Measurements from ENCODE around the gene ZNF782.

- TF ChIP-seq EZH2phosphoT487 (IDR thresholded peaks at IDR 0.05; ENCODE audit: borderline replicate concordance, low read length) (no peak), CTCF (IDR thresholded peaks at IDR 0.05; ENCODE audit: low read depth, low read length, poor library complexity, severe bottlenecking) (no peak)
Observed at GRCh38 chr9:96858018-96858573, 3.8 kb upstream of the ZNF782 start.
